HepG2 (cell line): Measurements from ENCODE around the gene VPS25. TPM values are rescaled to one million over a fixed set of nuclear protein-coding genes. Genes with fewer than 3 reads are reported as not detected.
A peak's percentile ranks its signal among the peaks of the same experiment; 100 is the strongest.

Source experiments
- AHR ChIP-seq: IDR thresholded peaks from 2 replicates; pipeline ENCODE4 v1.6.1; 2018; ENCODE audit warnings: missing genetic modification reagents, missing compliant biosample characterization
- EED ChIP-seq: sonication (generic); formaldehyde crosslinking; IDR thresholded peaks from 2 replicates; pipeline ENCODE4 v1.5.0; 2020; ENCODE audit warnings: mild to moderate bottlenecking, missing genetic modification reagents
- EHMT2 ChIP-seq: fragments of 200-600 bp; sonication (generic); IDR thresholded peaks from 2 replicates; pipeline ENCODE4 v1.7.0; 2017; ENCODE audit warnings: antibody characterized with exemption, low read depth, low read length, borderline replicate concordance
- HMGA1 ChIP-seq: sonication (generic); formaldehyde crosslinking; conservative IDR thresholded peaks from 2 replicates; pipeline ENCODE4 v1.4.0; 2020; ENCODE audit warnings: missing genetic modification reagents
- MTF2 ChIP-seq: sonication (generic); formaldehyde crosslinking; IDR thresholded peaks from 2 replicates; pipeline ENCODE4 v1.5.0; 2020; ENCODE audit warnings: missing genetic modification reagents, borderline replicate concordance
- SRSF1 ChIP-seq: fragments of 200-400 bp; formaldehyde crosslinking; optimal IDR thresholded peaks from 2 replicates; pipeline ENCODE3; 2017; ENCODE audit warnings: mild to moderate bottlenecking, low read depth, low read length, moderate library complexity
- TFE3 ChIP-seq: IDR thresholded peaks from 2 replicates; pipeline ENCODE4 v1.6.1; 2016
- UBTF ChIP-seq: sonication (generic); formaldehyde crosslinking; IDR thresholded peaks from 2 replicates; pipeline ENCODE4 v1.4.0; 2020; ENCODE audit warnings: mild to moderate bottlenecking, missing genetic modification reagents
- polyA plus RNA-seq, 8 experiments: library from polyadenylated mRNA; depleted of rRNA in 3 of 8; stranded (reverse) in 7 of 8; unstranded in 1 of 8; fragments of >200 nt; fragmentation: Illumina TruSeq in 4 of 8; extraction: Trizol in 4 of 8; gene quantifications; 2 replicates each; pipeline versions ENCODE4 v1.2.1 to v1.2.3, GENCODE V29; 2011 to 2016; ENCODE audit warnings: low read depth in 4 of 8, missing spikeins in 1 of 8, mixed read lengths in 1 of 8; ENCODE audit not compliant: insufficient read depth in 1 of 8
- total RNA-seq, 5 experiments: library from RNA; depleted of rRNA; stranded (reverse); fragments of >200 nt; fragmentation: Illumina TruSeq; extraction: Trizol; gene quantifications; 2 replicates each; pipeline ENCODE4 v1.2.3, GENCODE V29; 2016; ENCODE audit warnings: low read depth in 1 of 5
- TF ChIP-seq, protein P1 (sequence below): sonication (generic); formaldehyde crosslinking; IDR thresholded peaks from 2 replicates; pipeline ENCODE4 v1.4.0; 2020; ENCODE audit warnings: missing genetic modification reagents, low read depth, mild to moderate bottlenecking, borderline replicate concordance

The VPS25 gene
- total and polyA plus RNA-seq, 2 of the 13 experiments (the other 11 are each of a cell fraction or from before 2014, with no cell fraction given), result 161 to 249 TPM

- TF ChIP-seq UBTF (CRISPR knock-in tag) (peak; percentile 22; the same call in 1 of the 2 replicates), SRSF1 (peak; percentile 57), MTF2 (peak; percentile 93; the same call in 1 of the 2 replicates), TFE3 (CRISPR knock-in tag) (no peak; the same call in 1 of the 2 replicates), EHMT2 (no peak), AHR (no peak; the same call in 1 of the 2 replicates), HMGA1 (CRISPR knock-in tag) (no peak), EED (CRISPR knock-in tag) (no peak)
- TF ChIP-seq, protein P1, sequence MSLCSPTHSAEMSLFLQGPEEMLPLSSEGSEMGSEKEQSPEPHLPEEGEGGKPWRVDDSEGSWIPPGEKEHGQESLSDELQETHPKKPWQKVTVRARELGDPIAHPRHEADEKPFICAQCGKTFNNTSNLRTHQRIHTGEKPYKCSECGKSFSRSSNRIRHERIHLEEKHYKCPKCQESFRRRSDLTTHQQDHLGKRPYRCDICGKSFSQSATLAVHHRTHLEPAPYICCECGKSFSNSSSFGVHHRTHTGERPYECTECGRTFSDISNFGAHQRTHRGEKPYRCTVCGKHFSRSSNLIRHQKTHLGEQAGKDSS (CRISPR knock-in tag), result 0 out of 2 replicates have a peak, but pooled peaks have one; percentile 79
These were observed 28.9 kb upstream of the VPS25 start (continued) for GRCh38 chr17:42744283-42744805.
